ENCODE results near the gene CD4.

CD4 gene

DNA sequence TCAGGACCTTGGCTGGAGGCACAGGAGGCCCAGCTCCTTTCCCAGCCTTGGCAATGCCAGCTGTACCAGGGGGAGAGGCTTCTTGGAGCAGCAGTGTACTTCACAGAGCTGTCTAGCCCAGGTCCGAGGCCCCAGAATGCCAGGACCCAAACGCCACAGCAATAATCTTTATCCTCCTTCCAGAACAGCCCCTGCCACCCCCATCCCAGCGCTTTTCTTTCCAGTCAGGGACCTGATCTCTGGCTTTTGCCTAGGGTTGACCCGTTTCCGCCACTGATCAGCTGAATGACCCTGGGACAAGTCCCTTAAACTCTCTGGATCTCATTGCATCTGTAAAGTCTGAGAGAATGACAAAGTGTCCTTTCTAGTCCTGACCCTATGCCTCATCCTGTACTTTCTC is 11.9 kb upstream of the CD4 start:
- Histone ChIP-seq H3K4me1 (ENCODE audit: control insufficient read depth, low read length) (peaks cover 16% of the 10 kb centered on the region), H4K20me1 (ENCODE audit: control insufficient read depth, insufficient read depth, low read depth, low read length) (no peaks in the 10 kb centered on the region), H3K36me3 (ENCODE audit: control insufficient read depth, low read length) (no peaks in the 10 kb centered on the region), H3K27ac (ENCODE audit: low read depth, low read length) (no peak overlapping the region), H3F3A (ENCODE audit: control insufficient read depth, insufficient read depth) (0 out of 2 replicates have a peak, but pooled peaks cover 3% of the 10 kb centered on the region), H3K4me3 (ENCODE audit: low read length) (no peak overlapping the region), H3K27me3 (ENCODE audit: control insufficient read depth, low read length) (peaks cover 50% of the 10 kb centered on the region), H3K4me2 (ENCODE audit: low read length) (no peak overlapping the region), H3K9me2 (replicated peaks; ENCODE audit: control insufficient read depth, low read length) (no peaks in the 10 kb centered on the region), H3K9me3 (ENCODE audit: control insufficient read depth, insufficient read depth, low read length) (no peaks in the 10 kb centered on the region), H3K79me2 (ENCODE audit: control insufficient read depth, low read length) (no peaks in the 10 kb centered on the region)
- TF ChIP-seq, protein P1, sequence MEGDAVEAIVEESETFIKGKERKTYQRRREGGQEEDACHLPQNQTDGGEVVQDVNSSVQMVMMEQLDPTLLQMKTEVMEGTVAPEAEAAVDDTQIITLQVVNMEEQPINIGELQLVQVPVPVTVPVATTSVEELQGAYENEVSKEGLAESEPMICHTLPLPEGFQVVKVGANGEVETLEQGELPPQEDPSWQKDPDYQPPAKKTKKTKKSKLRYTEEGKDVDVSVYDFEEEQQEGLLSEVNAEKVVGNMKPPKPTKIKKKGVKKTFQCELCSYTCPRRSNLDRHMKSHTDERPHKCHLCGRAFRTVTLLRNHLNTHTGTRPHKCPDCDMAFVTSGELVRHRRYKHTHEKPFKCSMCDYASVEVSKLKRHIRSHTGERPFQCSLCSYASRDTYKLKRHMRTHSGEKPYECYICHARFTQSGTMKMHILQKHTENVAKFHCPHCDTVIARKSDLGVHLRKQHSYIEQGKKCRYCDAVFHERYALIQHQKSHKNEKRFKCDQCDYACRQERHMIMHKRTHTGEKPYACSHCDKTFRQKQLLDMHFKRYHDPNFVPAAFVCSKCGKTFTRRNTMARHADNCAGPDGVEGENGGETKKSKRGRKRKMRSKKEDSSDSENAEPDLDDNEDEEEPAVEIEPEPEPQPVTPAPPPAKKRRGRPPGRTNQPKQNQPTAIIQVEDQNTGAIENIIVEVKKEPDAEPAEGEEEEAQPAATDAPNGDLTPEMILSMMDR (IDR thresholded peaks at IDR 0.05; ENCODE audit: low read depth, low read length, poor library complexity, severe bottlenecking) = no peak
- TF ChIP-seq EZH2phosphoT487 (IDR thresholded peaks at IDR 0.05; ENCODE audit: borderline replicate concordance, low read length) = no peak

DNA sequence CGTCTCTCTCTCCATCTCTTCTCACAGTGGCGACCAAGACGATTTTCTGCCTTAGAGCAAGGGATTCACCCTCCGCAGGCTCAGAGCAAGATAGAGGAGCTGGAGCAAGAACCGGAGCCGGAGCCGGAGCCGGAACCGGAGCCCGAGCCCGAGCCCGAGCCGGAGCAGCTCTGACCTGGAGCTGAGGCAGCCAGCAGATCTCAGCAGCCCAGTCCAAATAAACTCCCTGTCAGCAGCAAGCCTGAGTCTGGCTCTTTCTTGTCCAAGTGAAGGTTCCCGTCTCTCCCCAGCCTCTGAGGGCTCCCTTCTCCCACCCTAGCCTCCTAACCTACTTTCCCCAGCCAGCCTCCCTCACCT is 11.1 kb upstream of the CD4 start:
- Histone ChIP-seq H4K20me1 (ENCODE audit: control insufficient read depth, insufficient read depth, low read depth, low read length) (no peaks in the 10 kb centered on the region), H3K4me2 (ENCODE audit: low read length) (peak overlapping the region; percentile 89), H3K27me3 (ENCODE audit: control insufficient read depth, low read length) (peaks cover 45% of the 10 kb centered on the region), H3K4me3 (ENCODE audit: low read length) (peak overlapping the region; percentile 80), H3K4me1 (ENCODE audit: control insufficient read depth, low read length) (peaks cover 16% of the 10 kb centered on the region), H3K36me3 (ENCODE audit: control insufficient read depth, low read length) (no peaks in the 10 kb centered on the region), H3K27ac (ENCODE audit: low read depth, low read length) (no peak overlapping the region), H3K9me3 (ENCODE audit: control insufficient read depth, insufficient read depth, low read length) (no peaks in the 10 kb centered on the region), H3K9me2 (replicated peaks; ENCODE audit: control insufficient read depth, low read length) (no peaks in the 10 kb centered on the region), H3F3A (ENCODE audit: control insufficient read depth, insufficient read depth) (0 out of 2 replicates have a peak, but pooled peaks cover 3% of the 10 kb centered on the region), H3K79me2 (ENCODE audit: control insufficient read depth, low read length) (no peaks in the 10 kb centered on the region)
- TF ChIP-seq, protein P1 (IDR thresholded peaks at IDR 0.05; ENCODE audit: low read depth, low read length, poor library complexity, severe bottlenecking) = no peak
- no peak for TF ChIP-seq EZH2phosphoT487 (IDR thresholded peaks at IDR 0.05; ENCODE audit: borderline replicate concordance, low read length)

DNA sequence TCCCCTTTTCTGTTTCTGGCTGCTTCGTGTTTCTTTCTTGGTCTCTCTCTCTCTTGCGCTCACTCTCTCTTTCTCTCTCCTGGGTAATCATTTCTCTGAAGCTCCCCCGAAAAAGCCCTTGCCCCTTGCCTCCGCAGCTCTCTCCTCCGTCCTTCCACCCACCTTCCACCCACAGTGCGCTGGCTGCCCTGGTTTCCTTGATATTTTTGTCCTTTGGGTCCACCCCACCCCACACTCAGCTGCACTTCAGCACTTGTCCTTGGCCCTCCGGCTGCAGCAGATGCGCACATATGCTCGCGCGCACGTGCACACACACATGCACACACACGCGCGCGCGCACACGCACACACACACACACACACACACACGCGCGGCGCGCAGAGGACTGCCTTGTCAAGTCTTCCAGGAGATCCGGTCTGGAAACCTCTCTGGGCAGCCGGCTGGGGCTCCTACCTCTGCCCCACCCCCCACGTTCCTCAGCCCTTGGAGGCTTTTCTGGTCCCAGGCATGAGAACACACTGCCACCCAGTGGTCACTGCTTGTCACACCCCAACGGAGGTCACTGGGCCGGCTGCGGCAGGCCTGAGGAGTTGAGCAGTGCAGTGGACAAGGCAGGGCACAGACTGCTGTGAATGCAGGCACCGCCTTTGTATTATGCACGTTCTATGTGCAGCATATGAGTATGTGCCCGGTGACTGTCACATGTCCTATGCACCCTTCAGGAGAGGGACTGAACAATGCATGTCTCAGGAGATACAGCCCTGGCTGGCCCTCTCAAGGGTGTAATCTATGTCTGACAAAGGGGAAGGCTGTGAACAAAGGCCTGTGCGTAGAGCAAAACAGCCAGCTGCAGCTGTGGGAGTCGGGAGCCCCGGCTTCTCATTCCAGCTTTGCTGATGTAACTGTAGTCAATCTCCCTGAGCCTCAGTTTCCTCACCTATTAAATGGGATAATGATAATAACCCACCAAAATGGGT is 10.5 kb upstream of the CD4 start:
- H3K9me3 ChIP-seq (ENCODE audit: control insufficient read depth, insufficient read depth, low read length) = no peaks in the 10 kb centered on the region
- no peaks in the 10 kb centered on the region for H4K20me1 ChIP-seq (ENCODE audit: control insufficient read depth, insufficient read depth, low read depth, low read length)
- H3K79me2 ChIP-seq (ENCODE audit: control insufficient read depth, low read length) = no peaks in the 10 kb centered on the region
- H3K9me2 ChIP-seq (replicated peaks; ENCODE audit: control insufficient read depth, low read length) = no peaks in the 10 kb centered on the region
- peak overlapping the region; percentile 89 for H3K4me2 ChIP-seq (ENCODE audit: low read length)
- TF ChIP-seq, protein P1 (IDR thresholded peaks at IDR 0.05; ENCODE audit: low read depth, low read length, poor library complexity, severe bottlenecking) = peak; percentile 97
- no peak for TF ChIP-seq EZH2phosphoT487 (IDR thresholded peaks at IDR 0.05; ENCODE audit: borderline replicate concordance, low read length)
- H3K4me3 ChIP-seq (ENCODE audit: low read length) = peak overlapping the region; percentile 80
- H3K27ac ChIP-seq (ENCODE audit: low read depth, low read length) = no peak overlapping the region
- H3K4me1 ChIP-seq (ENCODE audit: control insufficient read depth, low read length) = peaks cover 16% of the 10 kb centered on the region
- peaks cover 39% of the 10 kb centered on the region for H3K27me3 ChIP-seq (ENCODE audit: control insufficient read depth, low read length)
- no peaks in the 10 kb centered on the region for H3K36me3 ChIP-seq (ENCODE audit: control insufficient read depth, low read length)
- 0 out of 2 replicates have a peak, but pooled peaks cover 3% of the 10 kb centered on the region for H3F3A ChIP-seq (ENCODE audit: control insufficient read depth, insufficient read depth)
